Stimulated activated CD4-positive, alpha-beta T cell treated with anti-CD3 and anti-CD28 coated beads, Interleukin-12 subunit alpha, Interleukin-12 subunit beta, amount 100 ng/mL, for 24 hours (primary cell): Measurements from ENCODE around the gene C12orf57.
"Not testable (repeated sequence)": the region's sequence is repeated elsewhere in the genome, so short reads cannot be mapped to it uniquely, and the experiment has no call there.

Experiments
- DNase-seq, 2 experiments: peaks; one replicate each; pipeline ENCODE4 v3.0.0-alpha.2; 2020; ENCODE audit warnings: low read depth in 2 of 2

C12orf57 gene, protein sequence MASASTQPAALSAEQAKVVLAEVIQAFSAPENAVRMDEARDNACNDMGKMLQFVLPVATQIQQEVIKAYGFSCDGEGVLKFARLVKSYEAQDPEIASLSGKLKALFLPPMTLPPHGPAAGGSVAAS

DNA sequence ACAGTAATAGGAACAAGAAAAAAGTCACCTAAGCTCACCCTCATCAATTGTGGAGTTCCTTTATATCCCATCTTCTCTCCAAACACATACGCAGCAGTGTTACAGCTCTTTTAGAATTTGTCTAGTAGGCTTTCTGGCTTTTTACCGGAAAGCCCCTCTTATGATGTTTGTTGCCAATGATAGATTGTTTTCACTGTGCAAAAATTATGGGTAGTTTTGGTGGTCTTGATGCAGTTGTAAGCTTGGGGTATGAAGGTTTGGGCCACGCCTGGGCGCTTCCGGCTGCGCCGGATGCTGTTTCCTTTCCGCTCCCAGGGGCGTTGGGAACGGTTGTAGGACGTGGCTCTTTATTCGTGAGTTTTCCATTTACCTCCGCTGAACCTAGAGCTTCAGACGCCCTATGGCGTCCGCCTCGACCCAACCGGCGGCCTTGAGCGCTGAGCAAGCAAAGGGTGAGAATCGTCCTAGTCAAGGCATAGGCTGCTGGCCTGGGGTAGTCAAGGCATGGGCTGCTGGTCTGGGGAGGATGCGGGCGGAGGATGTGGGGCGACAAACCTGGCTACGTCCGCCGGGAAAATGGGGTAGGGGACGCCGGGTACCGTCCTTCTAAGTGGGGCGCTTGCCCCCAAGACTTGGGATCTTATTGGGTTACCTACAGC lies at the start of gene C12orf57, which contains the start of gene RNU7-1:
Gene C12orf57, plus strand, starts transcription at position 301 of the 659 bp plus-strand sequence. Its CDS starts 100 bp downstream, at position 401.
Gene RNU7-1, plus strand, starts transcription at position 95 of the 659 bp plus-strand sequence.
- peak; percentile 68 to 73 for DNase-seq

DNA sequence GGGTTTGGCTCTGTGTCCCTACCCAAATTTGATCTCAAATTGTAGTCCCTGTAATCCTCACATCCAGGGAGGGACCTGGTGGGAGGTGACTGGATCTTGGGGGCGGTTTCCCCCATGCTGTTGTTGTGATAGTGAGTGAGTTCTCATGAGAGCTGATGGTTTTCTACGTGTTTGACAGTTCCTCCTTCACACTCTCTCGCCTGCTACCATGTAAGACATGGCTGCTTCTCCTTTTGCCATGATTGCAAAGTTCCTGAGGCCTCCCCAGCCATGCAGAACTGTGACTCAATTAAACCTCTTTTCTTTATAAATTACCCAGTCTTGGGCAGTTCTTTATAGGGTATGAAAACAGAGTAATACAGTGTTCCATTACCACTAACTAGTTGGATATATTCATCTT lies 49.5 kb upstream of the C12orf57 start:
- no peak for DNase-seq

DNA sequence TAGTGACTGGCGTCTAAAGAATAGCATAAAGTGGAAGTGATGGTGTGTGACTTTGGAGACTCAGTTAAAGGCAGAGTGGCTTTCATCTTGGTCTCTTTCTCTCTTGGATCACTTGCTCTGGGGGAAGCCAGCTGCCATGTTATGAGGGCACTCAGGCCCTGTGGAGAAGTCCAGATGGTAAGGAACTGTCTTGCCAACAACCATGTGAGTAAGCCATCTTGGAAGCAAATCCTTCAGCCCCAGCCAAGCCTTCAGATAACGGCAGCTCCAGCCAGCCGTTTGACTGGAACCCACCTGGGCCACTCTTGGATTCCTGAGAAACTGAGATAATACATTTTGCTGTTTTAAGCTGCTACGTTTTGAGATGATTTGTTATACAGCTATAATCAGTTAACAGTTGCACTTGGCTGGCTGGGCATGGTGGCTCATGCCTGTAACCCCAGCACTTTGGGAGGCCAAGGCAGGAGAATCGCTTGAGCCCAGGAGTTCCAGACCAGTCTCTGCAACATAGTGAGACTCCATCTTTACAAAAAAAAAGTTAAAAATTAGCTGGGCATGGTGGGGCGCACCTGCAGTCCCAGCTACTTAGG lies 46.9 kb upstream of the C12orf57 start:
- no peak for DNase-seq

DNA sequence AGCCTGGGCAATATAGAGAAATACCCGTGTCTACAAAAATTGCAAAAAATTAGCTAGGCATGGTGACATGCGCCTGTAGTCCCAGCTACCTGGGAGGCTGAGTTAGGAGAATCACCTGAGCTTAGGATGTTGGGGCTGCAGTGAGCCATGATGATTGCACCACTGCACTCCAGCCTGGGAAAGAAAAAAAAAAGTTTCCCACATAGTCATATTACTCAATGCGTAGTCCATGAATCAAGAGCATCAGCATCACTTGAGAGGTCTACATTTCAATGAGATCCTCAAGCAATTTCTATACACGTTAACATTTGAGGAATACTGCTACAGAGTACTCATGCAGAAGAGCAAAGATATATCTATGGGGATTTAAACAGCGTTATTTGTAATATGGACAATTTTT lies 44.4 kb upstream of the C12orf57 start:
- no peak for DNase-seq

DNA sequence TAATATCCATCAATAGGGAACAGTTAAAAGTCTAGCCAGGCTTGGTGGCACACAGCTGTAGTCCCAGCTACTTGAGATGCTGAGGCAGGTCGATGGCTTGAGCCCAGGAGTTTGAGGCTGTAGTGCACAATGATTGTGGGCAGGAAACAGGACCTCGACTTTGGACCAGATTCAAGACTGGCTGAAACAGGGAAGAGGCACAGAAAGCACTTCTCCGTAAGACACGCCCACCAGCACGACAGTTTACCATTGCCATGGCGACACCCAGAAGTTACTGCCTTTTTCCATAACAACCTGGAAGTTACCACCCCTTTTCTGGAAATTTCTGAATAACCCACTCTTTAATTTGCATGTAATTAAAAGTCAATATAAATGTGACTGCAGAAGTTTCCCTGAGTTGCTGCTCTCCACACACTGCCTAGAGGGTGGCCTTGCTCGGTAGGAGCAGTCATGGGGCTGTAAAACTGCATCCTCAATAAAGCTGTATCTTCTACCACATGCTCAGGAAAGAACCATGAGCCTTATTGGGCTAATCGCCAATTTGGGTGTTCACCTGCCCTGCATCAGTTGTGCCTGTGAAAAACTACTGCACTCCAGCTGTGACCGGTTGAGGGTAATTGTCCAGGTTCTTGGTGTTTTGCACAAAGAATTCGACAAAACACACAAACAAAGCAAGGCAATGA lies 43.8 kb upstream of the C12orf57 start:
- no peak for DNase-seq

DNA sequence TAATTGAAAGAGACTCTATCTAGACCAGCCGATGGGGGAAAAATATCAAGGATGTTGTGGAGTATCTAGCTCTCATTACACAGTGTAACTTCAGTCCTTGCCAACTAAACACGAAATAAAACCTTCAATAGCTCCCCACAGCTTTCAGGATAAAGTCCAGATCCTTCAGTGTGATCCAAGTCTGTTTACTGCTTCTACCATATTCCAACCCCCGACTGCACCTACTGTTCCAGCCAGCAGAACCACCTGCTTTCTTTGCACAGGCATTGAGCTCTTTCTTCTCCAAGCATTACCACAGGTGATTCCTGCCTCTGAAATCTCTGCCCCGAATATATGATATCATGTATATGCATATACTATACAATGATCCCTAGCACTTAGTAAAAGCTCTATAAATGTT lies 41.4 kb upstream of the C12orf57 start:
- no peak for DNase-seq

DNA sequence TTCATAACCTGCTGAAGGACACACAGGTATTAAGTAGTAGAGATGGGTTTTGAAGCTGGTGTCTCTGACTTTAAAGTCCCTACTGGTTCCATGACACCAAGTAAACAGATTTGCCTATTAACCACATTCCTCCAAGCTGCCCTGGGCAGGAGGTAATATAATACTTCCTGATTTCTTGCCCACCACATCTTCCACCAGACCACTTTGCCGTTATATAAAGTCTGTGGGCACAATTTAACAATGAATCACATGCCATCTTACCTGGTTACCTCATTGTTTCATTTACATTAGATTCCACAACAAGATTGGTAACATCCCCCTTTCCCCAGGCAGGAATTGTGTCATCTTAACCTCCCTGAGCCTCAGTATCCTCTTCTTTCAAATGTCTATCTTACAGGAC lies 40.1 kb upstream of the C12orf57 start:
- DNase-seq, result no peak

DNA sequence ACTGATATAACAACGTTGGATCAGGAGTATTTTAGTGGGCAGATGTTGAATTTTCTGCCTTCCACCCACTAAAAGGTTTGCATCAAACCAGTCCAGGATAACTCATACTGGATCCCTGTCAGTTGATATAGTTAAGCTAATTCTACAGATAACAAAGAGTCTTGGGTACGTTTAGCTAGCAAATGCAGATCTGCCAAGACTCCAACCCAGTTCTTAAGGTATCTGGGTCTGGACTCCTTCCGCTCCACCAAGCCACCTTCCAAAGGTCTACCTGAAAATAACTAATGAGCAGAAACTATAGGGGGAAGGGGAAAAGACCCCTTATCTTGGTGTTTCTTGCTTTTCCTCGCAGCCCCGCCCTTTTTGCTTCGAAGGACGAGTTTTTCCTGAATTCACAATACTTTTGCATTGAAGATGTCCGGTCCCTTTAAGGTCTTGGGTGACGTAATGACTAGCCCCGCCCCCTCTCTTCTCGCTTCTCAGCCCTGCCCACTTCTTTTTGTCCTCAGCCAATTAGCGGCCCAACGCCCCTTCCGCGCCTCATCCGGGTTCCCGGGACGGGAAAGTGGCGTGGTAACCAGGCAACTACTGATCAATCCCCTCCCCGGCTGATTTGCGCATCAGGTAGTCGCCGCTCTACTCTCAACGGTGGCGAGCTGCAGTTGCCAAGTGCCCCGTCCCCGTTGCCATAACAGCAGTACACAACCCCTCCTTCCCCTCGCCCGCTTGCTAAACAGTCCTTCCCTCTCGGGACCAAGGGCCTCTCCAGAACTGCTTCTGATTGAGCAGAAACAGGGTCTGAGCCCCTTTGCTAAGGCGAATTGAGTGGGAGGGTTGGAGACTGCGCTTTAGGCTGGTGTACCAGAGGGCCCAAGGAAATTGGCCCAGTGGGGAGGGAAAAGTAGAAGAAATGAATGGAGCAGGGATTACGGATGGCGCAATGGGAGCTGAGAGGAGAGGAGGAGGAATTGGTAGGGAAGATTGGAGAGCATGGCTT lies 39.2 kb upstream of the C12orf57 start, which contains the start of gene LRRC23:
Gene LRRC23, plus strand, starts transcription at position 543 of the 997 bp plus-strand sequence. CDS start 812 bp downstream, outside the sequence.
- peak; percentile 95 to 99 for DNase-seq

DNA sequence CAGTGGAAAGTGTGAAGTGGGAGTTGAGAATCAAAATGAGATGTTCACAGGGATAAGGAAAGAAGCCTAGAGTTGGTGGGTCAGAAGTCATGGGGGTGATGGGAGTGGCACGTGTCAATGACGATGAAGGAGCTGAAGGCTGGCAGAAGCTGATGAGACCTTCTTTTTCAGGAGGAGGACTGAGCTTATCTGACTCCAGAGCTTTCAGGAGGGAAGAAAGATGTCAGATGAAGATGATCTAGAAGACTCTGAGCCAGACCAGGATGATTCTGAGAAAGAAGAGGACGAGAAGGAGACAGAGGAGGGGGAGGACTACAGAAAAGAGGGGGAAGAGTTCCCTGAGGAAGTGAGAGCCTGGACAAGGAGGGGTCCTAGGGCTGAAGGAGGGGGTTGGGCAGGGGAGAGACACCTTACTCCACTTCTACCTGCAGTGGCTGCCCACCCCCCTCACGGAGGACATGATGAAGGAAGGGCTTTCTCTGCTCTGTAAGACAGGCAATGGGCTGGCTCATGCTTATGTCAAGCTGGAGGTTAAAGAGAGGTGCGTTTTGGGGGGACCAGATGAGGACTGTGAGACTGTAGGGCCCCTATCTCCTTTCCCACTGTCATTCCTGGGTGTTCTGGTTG lies 38.3 kb upstream of the C12orf57 start:
- DNase-seq, result no peak

DNA sequence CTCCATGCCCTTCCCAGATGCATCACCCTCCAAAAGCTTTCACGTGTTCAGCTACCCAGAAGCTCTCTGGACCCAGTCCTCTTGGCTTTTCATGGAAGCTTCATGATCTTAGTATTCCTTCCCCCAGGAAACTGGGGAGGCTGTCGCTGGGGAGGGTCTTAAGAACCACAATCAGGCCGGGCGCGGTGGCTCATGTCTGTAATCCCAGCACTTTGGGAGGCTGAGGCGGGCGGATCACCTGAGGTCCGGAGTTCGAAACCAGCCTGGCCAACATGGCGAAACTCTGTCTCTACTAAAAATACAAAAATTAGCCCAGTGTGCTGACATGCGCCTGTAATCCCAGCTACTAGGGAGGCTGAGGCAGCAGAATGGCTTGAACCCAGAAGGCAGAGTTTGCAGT lies 35.7 kb upstream of the C12orf57 start:
- not testable (repeated sequence) for DNase-seq

DNA sequence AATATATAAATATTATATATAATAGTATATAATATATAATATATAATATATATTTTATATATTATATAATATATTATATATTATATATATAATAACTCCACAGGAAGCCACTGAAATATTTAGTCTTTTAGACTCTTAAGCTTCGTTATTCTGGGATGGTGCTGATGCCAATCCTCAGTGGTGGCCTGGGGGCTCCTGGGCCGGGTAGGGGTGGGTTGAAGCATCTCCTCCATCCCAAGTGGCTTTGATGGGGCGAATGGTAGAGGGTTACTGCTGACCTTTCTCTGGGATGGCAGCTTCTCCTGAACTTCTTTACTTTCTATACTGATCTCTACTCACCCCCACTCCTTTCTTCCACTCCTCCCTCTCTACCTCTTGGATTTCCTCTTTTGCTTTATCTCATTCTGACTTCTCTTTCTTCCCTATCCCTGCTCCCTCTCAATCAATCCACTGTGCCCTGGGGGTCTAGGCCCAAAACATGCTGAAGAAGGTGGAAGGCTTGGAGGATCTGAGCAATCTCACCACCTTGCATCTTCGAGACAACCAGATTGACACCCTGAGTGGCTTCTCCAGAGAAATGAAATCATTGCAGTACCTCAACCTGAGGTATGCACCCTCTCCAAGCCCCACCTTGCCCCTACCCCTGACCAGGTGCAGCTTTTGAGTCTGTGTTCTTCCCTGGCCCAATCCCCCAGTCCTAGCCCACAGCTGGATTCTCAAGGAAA lies 34.2 kb upstream of the C12orf57 start:
- no peak for DNase-seq

DNA sequence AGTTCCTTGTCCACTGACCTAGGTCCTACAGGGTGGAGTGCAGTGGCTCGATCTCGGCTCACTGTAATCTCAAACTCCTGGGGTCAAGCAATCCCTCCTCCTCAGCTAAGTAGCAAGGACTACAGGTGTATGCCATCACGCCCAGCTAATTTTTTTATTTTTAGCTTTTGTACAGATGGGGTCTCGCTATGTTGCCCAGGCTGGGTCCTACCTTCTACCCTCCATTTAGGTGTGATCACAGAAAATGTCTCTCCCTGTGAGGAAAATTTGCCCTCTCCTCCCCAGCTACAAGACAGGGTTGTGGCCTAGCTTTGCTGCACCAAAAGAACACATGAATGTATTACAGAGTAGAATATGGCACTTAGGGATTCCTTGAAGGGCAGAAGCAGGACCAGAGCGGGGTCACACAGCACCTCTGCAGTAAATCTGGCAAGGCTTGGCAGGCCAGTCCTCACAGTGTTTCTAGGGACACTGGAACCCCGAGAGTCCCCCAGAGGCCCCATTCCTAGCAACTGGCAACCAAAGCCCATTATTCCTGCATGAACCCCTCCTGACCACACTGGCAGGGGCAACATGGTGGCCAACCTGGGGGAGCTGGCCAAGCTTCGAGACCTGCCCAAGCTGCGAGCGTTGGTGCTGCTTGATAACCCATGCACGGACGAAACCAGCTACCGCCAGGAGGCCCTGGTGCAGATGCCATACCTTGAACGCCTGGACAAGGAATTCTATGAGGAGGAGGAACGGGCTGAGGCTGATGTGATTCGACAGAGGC lies 31.5 kb upstream of the C12orf57 start:
- no peak for DNase-seq

DNA sequence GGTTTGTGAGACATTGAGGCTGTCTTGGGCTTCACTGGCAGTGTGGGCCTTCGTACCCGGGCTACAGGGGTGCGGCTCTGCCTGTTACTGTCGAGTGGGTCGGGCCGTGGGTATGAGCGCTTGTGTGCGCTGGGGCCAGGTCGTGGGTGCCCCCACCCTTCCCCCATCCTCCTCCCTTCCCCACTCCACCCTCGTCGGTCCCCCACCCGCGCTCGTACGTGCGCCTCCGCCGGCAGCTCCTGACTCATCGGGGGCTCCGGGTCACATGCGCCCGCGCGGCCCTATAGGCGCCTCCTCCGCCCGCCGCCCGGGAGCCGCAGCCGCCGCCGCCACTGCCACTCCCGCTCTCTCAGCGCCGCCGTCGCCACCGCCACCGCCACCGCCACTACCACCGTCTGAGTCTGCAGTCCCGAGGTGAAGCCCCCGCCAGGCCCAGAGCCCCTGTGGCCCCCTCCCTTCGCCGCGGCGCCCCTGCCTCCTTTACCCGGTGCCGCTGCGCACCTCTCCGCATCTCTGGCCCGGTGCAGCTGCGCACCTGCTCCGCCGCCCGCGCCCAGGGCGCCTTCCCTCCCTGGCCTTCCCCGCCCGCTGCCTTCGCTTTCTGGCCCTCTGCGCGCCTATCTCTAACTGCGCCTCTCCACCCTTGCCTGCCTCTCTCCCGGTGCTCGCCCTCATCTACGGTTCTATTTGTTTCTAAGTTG lies 29.4 kb upstream of the C12orf57 start, which contains the start of gene ENO2:
Gene ENO2, plus strand, starts transcription at position 335 of the 701 bp plus-strand sequence. CDS start 1,253 bp downstream, outside the sequence.
- peak; percentile 62 to 75 for DNase-seq

DNA sequence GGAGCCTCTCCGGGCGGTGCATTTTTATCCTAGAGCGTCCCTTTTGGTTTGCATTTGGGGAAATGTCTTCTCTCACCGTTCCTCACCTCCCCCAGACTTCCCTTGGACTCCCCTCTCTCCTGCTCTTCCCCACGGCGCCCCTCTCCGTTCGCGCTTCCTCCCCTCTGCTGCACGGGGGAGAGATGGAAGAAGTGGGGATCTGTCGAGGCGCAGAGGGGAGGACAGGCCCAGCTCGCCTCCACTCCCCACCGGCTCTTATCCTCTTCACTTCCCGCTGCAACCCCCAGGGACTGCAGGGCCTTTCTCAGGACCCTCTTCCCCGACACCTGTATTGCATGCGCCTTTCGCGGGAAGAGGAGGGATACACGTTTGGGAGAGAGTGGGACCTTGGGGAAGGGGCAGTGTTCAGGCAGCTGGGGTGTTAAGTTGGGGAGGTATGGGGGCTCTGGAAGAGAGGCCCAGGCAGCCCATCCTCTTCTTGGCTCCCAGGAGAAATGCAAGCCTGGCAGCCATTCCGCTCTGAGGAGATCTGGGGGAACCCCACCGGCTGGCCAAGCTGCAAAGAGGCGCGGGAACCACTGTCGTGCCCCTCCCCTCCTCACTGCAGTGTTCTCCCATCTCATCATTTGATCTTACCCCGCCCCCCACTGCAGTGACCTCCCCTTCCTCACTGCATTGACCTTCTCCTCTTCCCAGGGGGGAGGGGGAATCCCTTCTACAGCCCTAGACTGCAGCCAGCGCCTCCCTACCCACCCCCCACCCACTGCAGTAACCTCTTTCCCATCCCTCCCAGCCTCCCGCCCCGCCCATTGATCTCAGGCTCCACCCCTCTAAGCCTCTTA lies 28.7 kb upstream of the C12orf57 start:
- DNase-seq, result no peak

DNA sequence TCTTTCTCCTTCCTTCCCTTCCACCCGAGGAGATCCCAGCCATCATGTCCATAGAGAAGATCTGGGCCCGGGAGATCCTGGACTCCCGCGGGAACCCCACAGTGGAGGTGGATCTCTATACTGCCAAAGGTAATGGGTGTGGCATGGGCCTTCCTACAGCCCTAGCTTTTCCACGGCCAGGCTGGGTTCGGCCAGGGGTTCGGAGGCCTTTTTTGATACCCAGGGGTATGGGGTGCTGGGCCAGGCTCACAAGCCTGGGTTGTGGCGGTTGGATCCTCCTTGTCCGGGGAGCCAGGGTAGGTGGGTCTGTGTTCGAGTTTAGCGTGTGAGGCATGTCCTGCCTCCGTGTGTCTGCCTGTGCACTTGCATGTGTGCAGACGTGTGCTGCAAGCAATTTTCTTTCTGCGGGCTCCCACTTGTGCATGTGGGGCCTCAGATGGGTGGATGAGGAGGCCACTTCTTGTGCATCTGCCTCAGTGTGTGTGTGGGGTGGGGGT lies 28.0 kb upstream of the C12orf57 start:
- DNase-seq, result no peak

DNA sequence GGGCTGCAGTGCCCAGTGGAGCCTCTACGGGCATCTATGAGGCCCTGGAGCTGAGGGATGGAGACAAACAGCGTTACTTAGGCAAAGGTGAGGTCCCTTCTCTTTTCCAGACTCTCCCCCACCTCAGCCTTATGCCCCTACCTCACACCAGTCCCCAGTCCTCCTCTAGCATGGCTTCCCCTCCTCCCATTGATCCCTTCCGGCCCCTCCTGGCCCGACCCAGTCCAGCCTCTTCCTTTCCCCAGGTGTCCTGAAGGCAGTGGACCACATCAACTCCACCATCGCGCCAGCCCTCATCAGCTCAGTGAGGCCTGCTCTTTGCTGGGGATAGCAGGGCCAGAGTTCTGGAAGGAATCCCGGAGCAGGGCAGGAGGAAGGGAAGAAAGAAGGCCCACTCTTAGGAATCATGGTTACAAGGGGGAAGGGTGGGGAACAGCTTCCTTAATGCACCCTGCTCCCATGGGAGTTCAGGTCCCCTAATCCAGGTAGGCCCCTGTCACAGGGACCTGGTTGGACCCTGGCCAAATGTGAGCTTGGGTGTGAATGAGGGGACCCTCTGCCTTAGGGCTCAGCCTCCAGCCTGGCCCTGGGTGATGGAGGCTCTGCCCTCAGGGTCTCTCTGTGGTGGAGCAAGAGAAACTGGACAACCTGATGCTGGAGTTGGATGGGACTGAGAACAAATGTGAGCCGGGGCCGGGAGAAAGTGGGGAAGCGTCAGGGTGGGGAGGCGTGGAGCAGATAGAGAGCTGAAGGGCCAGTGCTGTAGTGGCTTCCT lies 27.2 kb upstream of the C12orf57 start:
- DNase-seq, result no peak
